ENCODE measurements around the gene NUP42.

The NUP42 gene

GRCh38 chr7:23200331-23200730, 18.5 kb downstream of the NUP42 start:
- H3K27me3 ChIP-seq (ENCODE audit: insufficient read depth, low read length, poor library complexity, severe bottlenecking), result no peaks in the 10 kb centered on the region
- H2AFZ ChIP-seq (ENCODE audit: low read length), result no peak overlapping the region
- TF ChIP-seq CTCF (conservative IDR thresholded peaks at IDR 0.05; ENCODE audit: low read length), result no peak
- no peak for TF ChIP-seq EZH2phosphoT487 (IDR thresholded peaks at IDR 0.05; ENCODE audit: borderline replicate concordance)
- H4K20me1 ChIP-seq (ENCODE audit: insufficient read depth, low read length, poor library complexity, severe bottlenecking), result no peaks in the 10 kb centered on the region
- no peak overlapping the region for H3K4me2 ChIP-seq (ENCODE audit: low read depth, low read length, poor library complexity, severe bottlenecking)
- no peak overlapping the region for H3K9ac ChIP-seq (ENCODE audit: low read depth, low read length, poor library complexity, severe bottlenecking)
- no peaks in the 10 kb centered on the region for H3F3A ChIP-seq (ENCODE audit: low read depth)
- H3K36me3 ChIP-seq (ENCODE audit: insufficient read depth, low read length), result peaks cover 38% of the 10 kb centered on the region
- H3K9me2 ChIP-seq (replicated peaks; ENCODE audit: low read depth, low read length), result no peaks in the 10 kb centered on the region
- H3K4me1 ChIP-seq (ENCODE audit: insufficient read depth, low read length, poor library complexity, severe bottlenecking), result no peaks in the 10 kb centered on the region
- H3K79me2 ChIP-seq (ENCODE audit: insufficient read depth, low read length), result no peaks in the 10 kb centered on the region
- no peaks in the 10 kb centered on the region for H3K9me3 ChIP-seq (ENCODE audit: insufficient read depth, low read depth, low read length)
- no peak overlapping the region for H3K4me3 ChIP-seq (ENCODE audit: low read length, poor library complexity, severe bottlenecking)

GRCh38 chr7:23204241-23204640, 22.4 kb downstream of the NUP42 start:
- no peaks in the 10 kb centered on the region for H3K4me1 ChIP-seq (ENCODE audit: insufficient read depth, low read length, poor library complexity, severe bottlenecking)
- no peak overlapping the region for H2AFZ ChIP-seq (ENCODE audit: low read length)
- no peaks in the 10 kb centered on the region for H4K20me1 ChIP-seq (ENCODE audit: insufficient read depth, low read length, poor library complexity, severe bottlenecking)
- no peak overlapping the region for H3K9ac ChIP-seq (ENCODE audit: low read depth, low read length, poor library complexity, severe bottlenecking)
- H3K4me3 ChIP-seq (ENCODE audit: low read length, poor library complexity, severe bottlenecking), result no peak overlapping the region
- peaks cover 31% of the 10 kb centered on the region for H3K36me3 ChIP-seq (ENCODE audit: insufficient read depth, low read length)
- H3K9me2 ChIP-seq (replicated peaks; ENCODE audit: low read depth, low read length), result no peaks in the 10 kb centered on the region
- no peak overlapping the region for H3K4me2 ChIP-seq (ENCODE audit: low read depth, low read length, poor library complexity, severe bottlenecking)
- no peaks in the 10 kb centered on the region for H3F3A ChIP-seq (ENCODE audit: low read depth)
- no peaks in the 10 kb centered on the region for H3K27me3 ChIP-seq (ENCODE audit: insufficient read depth, low read length, poor library complexity, severe bottlenecking)
- no peaks in the 10 kb centered on the region for H3K9me3 ChIP-seq (ENCODE audit: insufficient read depth, low read depth, low read length)
- TF ChIP-seq CTCF (conservative IDR thresholded peaks at IDR 0.05; ENCODE audit: low read length) (no peak), EZH2phosphoT487 (IDR thresholded peaks at IDR 0.05; ENCODE audit: borderline replicate concordance) (no peak)
- no peaks in the 10 kb centered on the region for H3K79me2 ChIP-seq (ENCODE audit: insufficient read depth, low read length)

GRCh38 chr7:23205577-23205908, 23.7 kb downstream of the NUP42 start:
- no peaks in the 10 kb centered on the region for H4K20me1 ChIP-seq (ENCODE audit: insufficient read depth, low read length, poor library complexity, severe bottlenecking)
- H3K27me3 ChIP-seq (ENCODE audit: insufficient read depth, low read length, poor library complexity, severe bottlenecking), result no peaks in the 10 kb centered on the region
- no peaks in the 10 kb centered on the region for H3F3A ChIP-seq (ENCODE audit: low read depth)
- no peaks in the 10 kb centered on the region for H3K9me3 ChIP-seq (ENCODE audit: insufficient read depth, low read depth, low read length)
- no peak overlapping the region for H3K4me2 ChIP-seq (ENCODE audit: low read depth, low read length, poor library complexity, severe bottlenecking)
- no peak overlapping the region for H2AFZ ChIP-seq (ENCODE audit: low read length)
- no peaks in the 10 kb centered on the region for H3K79me2 ChIP-seq (ENCODE audit: insufficient read depth, low read length)
- H3K9me2 ChIP-seq (replicated peaks; ENCODE audit: low read depth, low read length), result no peaks in the 10 kb centered on the region
- H3K9ac ChIP-seq (ENCODE audit: low read depth, low read length, poor library complexity, severe bottlenecking), result no peak overlapping the region
- TF ChIP-seq CTCF (conservative IDR thresholded peaks at IDR 0.05; ENCODE audit: low read length) (no peak), EZH2phosphoT487 (IDR thresholded peaks at IDR 0.05; ENCODE audit: borderline replicate concordance) (no peak)
- no peaks in the 10 kb centered on the region for H3K4me1 ChIP-seq (ENCODE audit: insufficient read depth, low read length, poor library complexity, severe bottlenecking)
- no peak overlapping the region for H3K4me3 ChIP-seq (ENCODE audit: low read length, poor library complexity, severe bottlenecking)
- H3K36me3 ChIP-seq (ENCODE audit: insufficient read depth, low read length), result peaks cover 18% of the 10 kb centered on the region; the same call in 1 of the 2 replicates

Measured in Loucy (cell line).